ENCODE measurements around the gene TAC1. TPM values are rescaled to one million over a fixed set of nuclear protein-coding genes. Genes with fewer than 3 reads are reported as not detected.
"Not testable (repeated sequence)": the region's sequence is repeated elsewhere in the genome, so short reads cannot be mapped to it uniquely, and the experiment has no call there.

TAC1 gene, protein sequence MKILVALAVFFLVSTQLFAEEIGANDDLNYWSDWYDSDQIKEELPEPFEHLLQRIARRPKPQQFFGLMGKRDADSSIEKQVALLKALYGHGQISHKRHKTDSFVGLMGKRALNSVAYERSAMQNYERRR
- not detected in 2 replicates for total RNA-seq (2014; rRNA removed; shearing (Covaris generic))

DNA sequence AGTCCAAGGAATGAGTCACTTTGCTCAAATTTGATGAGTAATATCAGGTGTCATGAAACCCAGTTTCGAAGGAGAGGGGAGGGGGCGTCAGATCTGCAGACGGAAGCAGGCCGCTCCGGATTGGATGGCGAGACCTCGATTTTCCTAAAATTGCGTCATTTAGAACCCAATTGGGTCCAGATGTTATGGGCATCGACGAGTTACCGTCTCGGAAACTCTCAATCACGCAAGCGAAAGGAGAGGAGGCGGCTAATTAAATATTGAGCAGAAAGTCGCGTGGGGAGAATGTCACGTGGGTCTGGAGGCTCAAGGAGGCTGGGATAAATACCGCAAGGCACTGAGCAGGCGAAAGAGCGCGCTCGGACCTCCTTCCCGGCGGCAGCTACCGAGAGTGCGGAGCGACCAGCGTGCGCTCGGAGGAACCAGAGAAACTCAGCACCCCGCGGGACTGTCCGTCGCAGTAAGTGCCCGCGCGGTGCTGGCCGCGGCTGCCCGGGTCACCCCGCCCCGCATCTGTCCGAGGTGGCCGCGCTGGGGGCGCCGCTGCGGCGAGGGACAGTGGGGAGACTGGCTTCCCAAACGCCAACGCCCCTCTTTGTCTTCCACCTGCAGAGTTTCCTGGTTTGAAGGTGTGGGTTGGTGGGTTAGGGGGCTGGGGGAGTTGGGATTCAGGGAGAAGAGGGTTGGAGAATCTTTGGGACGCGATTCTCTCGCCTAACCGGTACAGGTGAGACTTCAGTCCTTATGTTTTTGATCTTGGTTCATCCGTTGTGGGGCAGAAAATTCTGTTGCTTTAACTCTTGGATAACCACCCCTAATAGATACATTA is at the start of gene TAC1:
TSS of gene TAC1 (plus strand) at position 351 of the 829 bp plus-strand sequence. CDS start 527 bp downstream, outside the sequence.
- in situ Hi-C loops (cut with HindIII; ENCODE audit: low sequenced_read_pairs): no loop called here
- no peak for DNase-seq (ENCODE audit: low spot score)

DNA sequence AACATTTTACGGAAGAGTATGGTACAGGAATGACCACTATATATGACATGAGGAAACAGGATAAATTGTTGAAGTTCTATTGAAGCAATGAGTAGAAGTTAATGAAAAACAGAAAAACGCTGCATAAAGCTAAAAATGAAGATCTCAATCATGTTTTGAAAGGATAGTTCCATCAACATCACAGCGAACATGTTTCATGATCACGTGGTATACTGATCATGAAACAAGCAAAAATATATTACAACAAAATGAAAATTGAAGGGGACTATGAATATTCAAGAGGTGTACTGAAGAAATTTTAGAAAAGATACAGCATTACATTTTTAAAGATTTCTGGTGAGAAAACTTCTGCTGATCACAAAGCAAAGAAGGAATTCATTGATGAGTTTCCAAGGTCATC is 45.9 kb upstream of the TAC1 start:
- in situ Hi-C loops (cut with HindIII; ENCODE audit: low sequenced_read_pairs): no loop called here
- no peak for DNase-seq (ENCODE audit: low spot score)

DNA sequence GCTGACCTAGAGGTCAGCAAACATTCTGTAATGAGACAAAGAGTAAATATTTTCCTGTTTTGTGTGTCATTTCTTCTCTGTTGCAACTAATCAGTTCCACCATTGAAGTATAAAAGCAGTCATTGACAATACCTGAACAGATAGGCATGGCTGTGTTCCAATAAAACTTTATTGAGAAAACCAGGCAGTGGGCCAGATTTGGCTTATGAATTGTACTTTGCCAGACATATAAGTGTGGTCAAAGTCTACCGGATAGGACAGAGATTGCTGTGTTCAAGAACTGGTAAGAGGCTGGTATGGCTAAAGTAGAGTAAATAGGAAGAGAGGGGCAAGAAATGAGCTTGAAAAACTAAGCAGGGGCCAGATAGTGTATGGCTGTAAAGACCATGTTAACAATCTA is 38.3 kb upstream of the TAC1 start:
- in situ Hi-C loops (cut with HindIII; ENCODE audit: low sequenced_read_pairs): no loop called here
- DNase-seq (ENCODE audit: low spot score): no peak

DNA sequence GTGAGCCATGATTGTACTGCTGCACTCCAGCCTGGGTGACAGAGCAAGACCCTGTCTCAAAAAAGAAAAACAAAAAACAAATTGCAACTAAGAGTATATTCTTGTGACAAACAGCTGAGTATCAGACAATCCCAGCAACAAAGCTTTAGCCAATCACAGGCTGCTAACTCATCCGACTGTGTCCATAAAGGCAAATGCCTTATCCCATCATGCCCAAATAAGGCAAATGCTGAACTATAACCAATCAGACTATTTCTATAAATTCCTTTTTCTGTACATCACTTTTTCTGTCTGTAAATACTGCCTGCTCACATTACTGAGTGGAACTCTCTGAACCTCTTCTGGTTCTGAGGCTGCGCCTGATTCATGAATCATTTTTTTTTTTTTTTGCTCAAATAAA is 37.5 kb upstream of the TAC1 start:
- no peak for DNase-seq (ENCODE audit: low spot score)
- in situ Hi-C loops (cut with HindIII; ENCODE audit: low sequenced_read_pairs): no loop called here

DNA sequence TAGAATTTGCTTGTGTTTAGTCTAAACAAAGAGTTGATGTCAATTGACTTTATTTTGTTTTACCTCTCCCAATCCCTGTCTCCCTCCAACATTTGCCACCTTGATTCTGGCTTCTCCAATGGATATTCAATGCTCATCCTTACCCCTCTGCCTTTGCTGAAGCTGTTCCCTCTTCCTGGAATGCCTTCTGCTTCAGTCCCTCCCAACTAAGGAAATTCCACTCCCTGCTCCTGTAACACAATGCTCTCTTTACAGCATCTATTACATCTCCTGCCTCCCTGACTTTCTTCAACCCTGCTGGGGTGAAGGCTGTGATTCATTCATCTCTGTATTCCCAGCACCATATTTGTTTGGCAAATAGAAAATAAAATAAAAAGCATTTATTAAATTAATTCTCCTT is 34.5 kb upstream of the TAC1 start:
- DNase-seq (ENCODE audit: low spot score): no peak
- in situ Hi-C loops (cut with HindIII; ENCODE audit: low sequenced_read_pairs): no loop called here

DNA sequence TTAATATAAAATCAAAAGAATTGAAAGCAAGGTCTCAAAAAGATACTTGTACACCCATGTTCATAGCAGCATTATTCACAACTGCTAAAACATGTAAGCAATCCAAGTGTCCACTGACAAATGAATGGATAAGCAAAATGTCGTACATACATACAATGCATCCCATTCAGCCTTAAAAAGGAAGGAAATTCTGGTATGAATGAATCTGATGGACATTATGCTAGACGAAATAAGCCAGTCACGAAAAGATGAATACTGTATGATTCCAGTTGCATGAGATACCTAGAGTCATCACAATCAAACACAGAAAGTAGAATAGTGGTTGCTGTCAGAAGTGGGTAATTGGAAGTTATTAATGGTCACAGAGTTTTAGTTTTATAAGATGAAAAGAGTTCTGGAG is 9.5 kb upstream of the TAC1 start:
- no peak for DNase-seq (ENCODE audit: low spot score)
- in situ Hi-C loops (cut with HindIII; ENCODE audit: low sequenced_read_pairs): no loop called here

DNA sequence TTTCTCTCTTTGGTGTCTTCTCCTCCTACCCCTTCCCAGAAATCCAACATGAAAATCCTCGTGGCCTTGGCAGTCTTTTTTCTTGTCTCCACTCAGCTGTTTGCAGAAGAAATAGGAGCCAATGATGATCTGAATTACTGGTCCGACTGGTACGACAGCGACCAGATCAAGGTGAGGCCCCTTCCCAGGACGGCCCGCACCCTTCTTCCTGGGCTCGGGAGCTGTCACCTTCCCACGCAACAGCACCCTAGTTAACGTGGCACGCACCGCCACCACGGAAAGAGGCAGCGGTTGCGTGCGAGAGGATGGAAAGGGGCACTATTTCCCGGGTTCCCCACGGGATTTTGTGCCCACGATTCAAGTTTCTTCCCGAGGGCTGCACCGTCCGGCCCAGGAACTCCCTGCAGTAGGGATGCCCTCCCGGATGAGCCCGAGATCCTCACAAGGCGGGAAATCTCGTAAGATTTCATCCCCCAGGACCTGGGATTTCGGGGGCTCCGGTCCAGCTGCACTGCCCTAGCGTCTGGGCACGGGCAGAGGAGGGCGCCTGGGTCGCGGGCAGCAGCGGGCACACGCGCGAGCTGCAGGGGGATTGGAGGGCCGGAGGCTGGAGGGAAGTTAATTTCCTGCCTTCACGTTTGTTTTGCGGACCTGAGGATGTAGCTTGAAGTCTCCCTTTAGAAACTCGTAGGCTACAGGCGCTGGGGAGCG is 834 bp downstream of the TAC1 start:
- in situ Hi-C loops (cut with HindIII; ENCODE audit: low sequenced_read_pairs): no loop called here
- DNase-seq (ENCODE audit: low spot score): no peak

DNA sequence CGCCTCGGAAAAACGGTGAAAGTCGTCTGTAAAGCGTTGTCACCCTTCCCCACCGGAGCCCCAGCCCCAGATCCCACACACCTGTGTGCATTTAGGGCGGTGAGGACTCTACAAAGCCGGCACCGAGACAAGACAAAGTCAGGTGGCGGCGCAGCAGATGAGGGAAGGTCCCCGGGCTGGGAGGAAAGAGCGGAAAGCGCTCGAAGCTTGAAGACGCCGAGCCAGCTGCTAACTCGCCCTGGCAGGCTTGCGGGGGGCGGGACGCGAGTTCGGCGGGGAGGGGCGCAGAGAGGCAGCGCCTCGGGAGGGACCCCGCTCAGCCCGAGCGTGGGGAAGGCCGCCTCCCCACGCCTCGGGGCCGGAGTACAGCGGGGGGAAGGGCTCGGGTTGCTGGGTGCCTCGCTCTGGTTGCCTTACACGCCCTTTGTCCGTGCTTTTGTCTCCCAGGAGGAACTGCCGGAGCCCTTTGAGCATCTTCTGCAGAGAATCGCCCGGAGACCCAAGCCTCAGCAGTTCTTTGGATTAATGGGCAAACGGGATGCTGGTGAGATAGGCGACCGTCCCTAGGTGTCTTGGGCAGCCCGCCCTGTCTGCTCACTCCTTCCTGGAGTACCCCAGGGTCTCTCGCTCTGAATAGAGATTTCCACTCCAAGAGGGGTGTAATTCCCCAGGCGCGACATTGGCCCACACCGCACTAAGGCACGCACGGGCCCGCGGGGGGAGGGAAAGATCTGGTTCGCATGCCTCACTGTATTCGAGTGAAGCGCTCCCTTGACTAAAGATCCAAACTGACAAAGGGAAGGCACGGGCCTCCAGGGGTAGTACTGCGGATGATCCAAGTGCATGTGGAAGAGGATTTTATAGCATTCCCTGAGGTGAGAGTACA is 1.6 kb downstream of the TAC1 start:
- DNase-seq (ENCODE audit: low spot score): no peak
- in situ Hi-C loops (cut with HindIII; ENCODE audit: low sequenced_read_pairs): no loop called here

DNA sequence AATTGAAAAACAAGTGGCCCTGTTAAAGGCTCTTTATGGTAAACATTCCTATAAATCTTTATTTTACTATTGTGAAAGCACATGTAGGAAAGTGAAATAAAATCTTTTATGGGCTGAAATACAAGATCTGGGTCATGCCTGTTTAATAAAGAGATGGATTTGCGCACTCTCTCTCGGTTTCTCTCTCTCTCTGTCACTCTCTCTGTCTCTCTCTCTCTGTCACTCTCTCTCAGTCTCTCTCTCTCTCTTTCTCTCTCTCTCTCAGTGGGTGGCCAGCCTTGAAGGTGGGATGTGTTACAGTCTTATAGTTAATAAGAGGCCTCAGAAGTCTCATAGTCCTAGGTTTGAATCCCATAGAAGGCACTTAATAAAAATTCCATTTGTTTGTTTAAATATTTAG is 2.4 kb downstream of the TAC1 start:
- DNase-seq (ENCODE audit: low spot score): no peak
- in situ Hi-C loops (cut with HindIII; ENCODE audit: low sequenced_read_pairs): no loop called here

DNA sequence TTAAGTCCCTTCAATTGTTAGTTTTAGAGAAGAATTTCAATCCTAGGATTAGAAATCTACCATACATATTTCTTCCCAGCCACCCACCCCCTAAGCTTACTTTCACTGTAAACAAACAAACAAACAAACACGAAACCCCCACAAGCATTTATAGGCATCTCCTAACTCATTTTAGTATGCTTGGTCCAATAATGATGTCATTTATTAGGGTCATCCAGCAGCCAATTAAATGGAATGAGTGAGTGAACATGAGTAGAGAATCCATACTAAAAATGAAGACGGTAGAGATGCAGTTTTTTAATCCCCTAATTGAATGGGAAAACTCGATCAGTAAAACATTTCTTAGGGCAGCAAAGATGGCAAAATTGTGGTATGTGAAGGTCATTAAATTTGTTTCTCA is 3.2 kb downstream of the TAC1 start:
- in situ Hi-C loops (cut with HindIII; ENCODE audit: low sequenced_read_pairs): no loop called here
- DNase-seq (ENCODE audit: low spot score): no peak

DNA sequence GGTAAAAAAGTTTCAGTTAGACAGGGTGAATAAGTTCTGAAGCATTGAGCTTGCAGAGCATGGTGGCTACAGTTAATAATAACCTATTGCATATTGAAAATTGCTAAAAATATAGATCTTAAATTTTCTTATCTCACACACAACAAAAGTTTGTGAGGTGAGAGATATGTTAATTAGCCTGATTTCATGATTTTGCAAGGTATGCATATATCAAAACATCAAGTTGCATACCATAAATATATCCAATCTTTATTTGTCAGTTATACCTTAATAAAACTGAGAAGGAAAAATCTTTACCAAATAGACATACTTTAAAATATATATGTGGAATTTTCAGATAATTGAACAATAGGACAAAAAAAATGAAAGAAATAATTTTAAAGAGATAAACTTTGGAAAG is 16.6 kb downstream of the TAC1 start:
- DNase-seq (ENCODE audit: low spot score): no peak
- in situ Hi-C loops (cut with HindIII; ENCODE audit: low sequenced_read_pairs): no loop called here

DNA sequence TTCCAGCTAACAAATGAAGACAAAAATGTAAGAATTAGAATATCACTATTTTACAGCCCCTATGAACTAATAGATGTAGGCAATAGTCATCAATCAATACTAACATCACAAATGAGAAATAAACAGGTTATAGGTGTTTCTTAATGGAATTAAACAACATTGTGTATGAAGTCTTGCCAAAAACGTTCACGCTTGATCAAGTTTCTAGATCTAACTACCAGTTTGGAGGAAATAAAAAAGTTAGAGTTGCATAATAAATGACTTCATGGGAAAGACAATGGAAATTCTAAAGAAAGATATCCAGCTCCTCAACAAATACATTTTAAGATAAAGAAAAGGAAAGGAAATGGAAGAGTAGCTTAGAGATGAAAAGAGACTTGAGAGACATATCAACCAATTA is 19.7 kb downstream of the TAC1 start:
- in situ Hi-C loops (cut with HindIII; ENCODE audit: low sequenced_read_pairs): no loop called here
- DNase-seq (ENCODE audit: low spot score): no peak

DNA sequence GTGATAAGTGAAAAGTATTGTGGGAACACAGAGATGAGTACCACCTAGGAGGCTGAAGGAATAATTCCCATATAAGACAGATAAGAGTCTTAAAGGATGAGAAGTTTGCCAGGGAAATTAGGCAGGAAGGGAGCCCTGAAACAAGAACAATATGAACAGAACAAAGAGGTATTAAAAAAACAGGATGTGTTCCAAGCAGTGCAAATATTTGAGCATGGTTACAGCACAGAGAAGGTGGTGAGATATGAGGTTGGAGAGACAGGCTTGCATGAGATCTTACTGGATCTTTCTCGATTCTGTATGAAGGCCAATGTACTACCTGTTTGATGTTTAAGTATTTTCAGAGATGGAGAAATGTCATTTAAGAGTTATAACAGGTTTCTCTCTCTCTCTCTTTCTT is 20.3 kb downstream of the TAC1 start:
- no peak for DNase-seq (ENCODE audit: low spot score)
- in situ Hi-C loops (cut with HindIII; ENCODE audit: low sequenced_read_pairs): no loop called here

DNA sequence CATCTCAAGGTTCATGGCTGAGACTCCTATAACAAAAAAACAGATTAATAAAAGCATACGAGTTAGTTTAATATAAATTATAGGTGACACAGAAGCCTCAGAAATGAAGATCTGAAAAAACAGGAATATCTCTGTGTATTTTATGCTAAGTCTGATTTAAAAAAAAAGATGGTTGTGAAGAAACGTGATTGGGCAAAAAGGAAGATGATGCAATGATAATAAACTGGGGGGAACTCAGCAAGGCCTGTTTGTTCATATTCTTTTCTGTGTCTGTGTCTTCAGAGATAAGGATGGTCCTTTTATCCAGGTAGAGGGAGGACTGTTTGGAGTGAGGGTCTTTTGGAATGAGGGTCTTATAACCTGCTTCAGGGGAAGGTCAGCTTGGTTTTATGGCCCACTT is 25.9 kb downstream of the TAC1 start:
- in situ Hi-C loops (cut with HindIII; ENCODE audit: low sequenced_read_pairs): no loop called here
- no peak for DNase-seq (ENCODE audit: low spot score)

DNA sequence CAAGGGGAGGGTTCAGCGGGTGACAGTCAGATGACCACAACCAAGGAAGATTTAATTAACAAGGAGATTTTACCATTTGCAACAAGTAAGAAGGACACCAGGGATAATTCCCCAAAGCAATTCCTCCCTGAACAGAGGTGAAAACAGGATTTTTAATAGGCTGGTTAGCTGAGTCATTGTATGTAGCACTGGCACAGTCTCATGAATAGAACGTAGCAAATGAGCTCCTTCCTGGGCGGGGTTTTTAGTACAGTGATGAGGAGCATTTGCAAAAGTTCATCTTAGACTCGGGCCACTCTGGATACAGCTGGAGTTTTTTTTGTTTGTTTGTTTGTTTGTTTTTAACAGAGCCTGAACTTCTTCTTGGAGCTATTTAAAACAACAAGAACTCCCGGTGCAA is 39.0 kb downstream of the TAC1 start:
- no peak for DNase-seq (ENCODE audit: low spot score)

DNA sequence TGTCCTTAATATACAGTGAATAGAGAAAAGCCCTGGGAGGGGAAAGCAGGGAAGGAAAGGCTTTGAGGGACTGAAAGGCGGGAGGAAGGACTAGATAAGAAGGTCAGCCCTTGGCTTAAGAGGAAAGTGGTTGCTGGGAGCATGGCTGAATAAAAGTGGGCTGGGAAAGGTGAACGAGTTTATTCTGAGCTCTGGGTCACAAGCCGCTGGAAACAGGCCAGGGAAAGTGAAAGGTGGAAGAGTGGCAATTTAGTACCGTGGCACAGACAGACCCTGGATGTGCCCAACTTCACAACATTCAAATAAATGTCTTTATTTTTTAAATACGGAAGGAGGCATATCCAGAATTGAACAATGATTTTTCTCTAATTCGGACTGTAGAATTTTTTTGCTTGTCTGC is 39.7 kb downstream of the TAC1 start:
- no peak for DNase-seq (ENCODE audit: low spot score)

More for the DNA sequence above, 39.0 kb downstream of the TAC1 start:
- in situ Hi-C loops (cut with HindIII; ENCODE audit: low sequenced_read_pairs): no loop called here

DNA sequence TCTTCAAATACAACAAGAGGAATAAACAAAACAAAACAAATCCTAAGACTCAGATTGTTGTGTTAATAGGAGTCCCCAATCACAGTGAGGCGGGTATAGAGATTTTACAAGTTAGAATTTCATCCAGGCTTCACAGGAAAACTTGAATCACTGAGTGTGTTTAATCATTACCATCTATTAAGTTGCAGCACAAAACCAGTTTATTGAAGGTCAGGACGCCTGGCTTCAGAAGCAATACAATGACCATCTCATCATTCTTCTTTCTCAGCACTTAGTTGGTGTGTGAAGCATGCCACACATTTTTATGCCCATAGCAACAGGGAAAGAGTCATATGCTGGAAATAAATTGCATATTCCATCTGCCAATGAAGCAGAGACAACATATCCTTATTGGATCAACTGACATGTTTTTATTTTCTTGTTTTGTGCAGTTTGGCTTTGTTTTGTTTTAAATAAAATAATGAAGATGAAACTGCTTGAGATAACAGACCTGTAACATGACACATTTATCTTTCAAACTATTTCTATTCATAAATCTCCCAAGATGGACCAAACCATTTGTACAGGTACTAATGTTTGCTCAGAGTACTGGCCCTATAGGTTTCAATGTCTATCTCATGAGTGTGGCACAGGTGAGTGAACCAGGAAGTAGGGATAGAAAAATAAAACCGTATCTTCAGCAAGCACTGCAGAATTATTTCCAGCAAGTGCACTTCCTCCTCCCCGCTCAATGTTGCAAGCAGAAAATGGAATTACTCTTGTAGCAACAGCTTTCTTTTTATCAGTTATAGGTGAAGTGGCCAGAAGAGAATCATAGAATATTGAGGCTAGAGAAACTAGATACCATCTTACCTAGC is 40.4 kb downstream of the TAC1 start:
- DNase-seq (ENCODE audit: low spot score): no peak
- in situ Hi-C loops (cut with HindIII; ENCODE audit: low sequenced_read_pairs): no loop called here

More for the DNA sequence above, 39.7 kb downstream of the TAC1 start:
- in situ Hi-C loops (cut with HindIII; ENCODE audit: low sequenced_read_pairs): no loop called here

DNA sequence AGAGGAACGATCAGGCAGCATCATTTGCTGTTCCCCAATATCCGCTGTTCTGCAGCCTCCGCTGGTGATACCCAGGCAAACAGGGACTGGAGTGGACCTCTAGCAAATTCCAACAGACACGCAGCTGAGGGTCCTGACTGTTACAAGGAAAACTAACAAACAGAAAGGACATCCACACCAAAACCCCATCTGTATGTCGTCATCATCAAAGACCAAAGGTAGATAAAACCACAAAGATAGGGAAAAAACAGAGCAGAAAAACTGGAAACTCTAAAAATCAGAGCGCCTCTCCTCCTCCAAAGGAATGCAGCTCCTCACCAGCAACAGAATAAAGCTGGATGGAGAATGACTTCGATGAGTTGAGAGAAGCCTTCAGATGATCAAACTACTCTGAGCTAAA is 54.5 kb downstream of the TAC1 start:
- in situ Hi-C loops (cut with HindIII; ENCODE audit: low sequenced_read_pairs); DNase-seq (ENCODE audit: low spot score): not testable (repeated sequence)

Data from G401 (cell line).